Astrocyte of the cerebellum (primary cell): ENCODE data around the gene DCTN2.
A peak's percentile ranks its signal among the peaks of the same experiment; 100 is the strongest.
"Not testable (repeated sequence)": the region's sequence is repeated elsewhere in the genome, so short reads cannot be mapped to it uniquely, and the experiment has no call there.

Experiments
- DNase-seq: peaks from one replicate; pipeline ENCODE4 v3.0.0-alpha.2; 2011; ENCODE audit warnings: low read depth
- H3K4me3 ChIP-seq: 2 replicates; pipeline ENCODE4 v1.5.1; 2011; ENCODE audit warnings: mild to moderate bottlenecking, low read depth, low read length, moderate library complexity
- CTCF ChIP-seq: IDR thresholded peaks from 2 replicates; pipeline ENCODE4 v1.5.1; 2012; ENCODE audit warnings: low read length, low read depth, moderate library complexity, mild to moderate bottlenecking; ENCODE audit errors: missing control alignments
- in situ Hi-C: cut with HindIII; loops from 2 replicates; pipeline ENCODE4 v1.10.0; 2017; ENCODE audit warnings: low sequenced_read_pairs

Gene DCTN2

GRCh38 chr12:57498132-57498502 is 48.9 kb downstream of the DCTN2 start:
- in situ Hi-C loops = no loop called here
- no peak overlapping the region for H3K4me3 ChIP-seq

GRCh38 chr12:57497223-57498131 is 49.5 kb downstream of the DCTN2 start:
- in situ Hi-C loops = no loop called here
- DNase-seq = no peak
- no peak overlapping the region for H3K4me3 ChIP-seq
- no peak for TF ChIP-seq CTCF

More at GRCh38 chr12:57498132-57498502, 48.9 kb downstream of the DCTN2 start:
- no peak for DNase-seq
- no peak for TF ChIP-seq CTCF

GRCh38 chr12:57496822-57497221 is 50.2 kb downstream of the DCTN2 start:
- DNase-seq = no peak
- no peak for TF ChIP-seq CTCF
- in situ Hi-C loops = no loop called here
- H3K4me3 ChIP-seq = no peak overlapping the region

GRCh38 chr12:57495051-57495701 is 51.8 kb downstream of the DCTN2 start:
- in situ Hi-C loops, DNase-seq, H3K4me3 ChIP-seq: not testable (repeated sequence)

- DNase-seq = no peak
Measured at GRCh38 chr12:57491393-57492280, 55.4 kb downstream of the DCTN2 start.

GRCh38 chr12:57490126-57490525 is 56.9 kb downstream of the DCTN2 start:
- no peak for TF ChIP-seq CTCF
- in situ Hi-C loops = no loop called here
- H3K4me3 ChIP-seq = no peak overlapping the region
- no peak for DNase-seq

More at GRCh38 chr12:57491393-57492280, 55.4 kb downstream of the DCTN2 start:
- no peak overlapping the region for H3K4me3 ChIP-seq
- TF ChIP-seq CTCF = peak; percentile 10
- in situ Hi-C loops = no loop called here
